ENCODE data around the gene ZNF273.
"Not testable (repeated sequence)": the region's sequence is repeated elsewhere in the genome, so short reads cannot be mapped to it uniquely, and the experiment has no call there.

DNA sequence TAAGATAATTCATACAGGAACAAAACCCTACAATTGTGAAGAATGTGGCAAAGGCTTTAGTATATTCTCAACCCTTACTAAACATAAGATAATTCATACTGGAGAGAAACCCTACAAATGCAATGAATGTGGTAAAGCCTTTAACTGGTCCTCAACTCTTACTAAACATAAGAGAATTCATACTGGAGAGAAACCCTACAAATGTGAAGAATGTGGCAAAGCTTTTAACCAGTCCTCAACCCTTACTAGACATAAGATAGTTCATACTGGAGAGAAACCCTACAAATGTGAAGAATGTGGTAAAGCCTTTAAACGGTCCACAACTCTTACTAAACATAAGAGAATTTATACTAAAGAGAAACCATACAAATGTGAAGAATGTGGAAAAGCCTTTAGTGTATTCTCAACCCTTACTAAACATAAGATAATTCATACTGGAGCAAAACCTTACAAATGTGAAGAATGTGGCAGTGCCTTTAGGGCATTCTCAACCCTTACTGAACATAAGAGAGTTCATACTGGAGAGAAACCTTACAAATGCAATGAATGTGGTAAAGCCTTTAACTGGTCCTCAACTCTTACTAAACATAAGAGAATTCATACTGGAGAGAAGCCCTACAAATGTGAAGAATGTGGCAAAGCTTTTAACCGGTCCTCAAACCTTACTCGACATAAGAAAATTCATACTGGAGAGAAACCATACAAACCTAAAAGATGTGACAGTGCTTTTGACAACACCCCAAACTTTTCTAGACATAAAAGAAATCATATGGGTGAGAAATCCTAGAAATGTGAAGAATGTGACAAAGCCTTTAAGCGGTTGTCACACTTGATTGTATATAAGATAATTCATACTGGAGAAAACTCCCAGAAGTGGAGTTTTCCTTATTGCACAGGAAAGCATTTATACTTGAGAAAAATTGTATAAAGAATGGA, 25.4 kb downstream of the ZNF273 start:
- TF ChIP-seq, protein P1, sequence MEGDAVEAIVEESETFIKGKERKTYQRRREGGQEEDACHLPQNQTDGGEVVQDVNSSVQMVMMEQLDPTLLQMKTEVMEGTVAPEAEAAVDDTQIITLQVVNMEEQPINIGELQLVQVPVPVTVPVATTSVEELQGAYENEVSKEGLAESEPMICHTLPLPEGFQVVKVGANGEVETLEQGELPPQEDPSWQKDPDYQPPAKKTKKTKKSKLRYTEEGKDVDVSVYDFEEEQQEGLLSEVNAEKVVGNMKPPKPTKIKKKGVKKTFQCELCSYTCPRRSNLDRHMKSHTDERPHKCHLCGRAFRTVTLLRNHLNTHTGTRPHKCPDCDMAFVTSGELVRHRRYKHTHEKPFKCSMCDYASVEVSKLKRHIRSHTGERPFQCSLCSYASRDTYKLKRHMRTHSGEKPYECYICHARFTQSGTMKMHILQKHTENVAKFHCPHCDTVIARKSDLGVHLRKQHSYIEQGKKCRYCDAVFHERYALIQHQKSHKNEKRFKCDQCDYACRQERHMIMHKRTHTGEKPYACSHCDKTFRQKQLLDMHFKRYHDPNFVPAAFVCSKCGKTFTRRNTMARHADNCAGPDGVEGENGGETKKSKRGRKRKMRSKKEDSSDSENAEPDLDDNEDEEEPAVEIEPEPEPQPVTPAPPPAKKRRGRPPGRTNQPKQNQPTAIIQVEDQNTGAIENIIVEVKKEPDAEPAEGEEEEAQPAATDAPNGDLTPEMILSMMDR (IDR thresholded peaks at IDR 0.05): not testable (repeated sequence)
- TF ChIP-seq POLR2A (IDR thresholded peaks at IDR 0.05): not testable (repeated sequence)

All from thyroid gland (tissue), 4 donors.